ENCODE data around the gene KLF15. TPM values are rescaled to one million over a fixed set of nuclear protein-coding genes. Genes with fewer than 3 reads are reported as not detected.
"Not testable (repeated sequence)": the region's sequence is repeated elsewhere in the genome, so short reads cannot be mapped to it uniquely, and the experiment has no call there.

KLF15 gene
- total RNA-seq, 2 experiments from 2014 or later, result not detected

GRCh38 chr3:126338790-126339288 lies 18.4 kb downstream of the KLF15 start:
- no peak for ATAC-seq
- POLR2A ChIA-PET, result no interaction called here
- H3K4me1 Mint-ChIP-seq (ENCODE audit: low read depth), result no peaks in the 10 kb centered on the region
- no peaks in the 10 kb centered on the region for H3K9me3 Mint-ChIP-seq (ENCODE audit: insufficient read depth)
- H3K36me3 Mint-ChIP-seq (ENCODE audit: low read depth), result no peaks in the 10 kb centered on the region
- H3K4me3 Mint-ChIP-seq, result no peak overlapping the region
- CTCF ChIA-PET, result no interaction called here
- no peak overlapping the region for H3K27ac Mint-ChIP-seq
- H3K27me3 Mint-ChIP-seq (ENCODE audit: low read depth), result no peaks in the 10 kb centered on the region
- no peak for DNase-seq

DNA sequence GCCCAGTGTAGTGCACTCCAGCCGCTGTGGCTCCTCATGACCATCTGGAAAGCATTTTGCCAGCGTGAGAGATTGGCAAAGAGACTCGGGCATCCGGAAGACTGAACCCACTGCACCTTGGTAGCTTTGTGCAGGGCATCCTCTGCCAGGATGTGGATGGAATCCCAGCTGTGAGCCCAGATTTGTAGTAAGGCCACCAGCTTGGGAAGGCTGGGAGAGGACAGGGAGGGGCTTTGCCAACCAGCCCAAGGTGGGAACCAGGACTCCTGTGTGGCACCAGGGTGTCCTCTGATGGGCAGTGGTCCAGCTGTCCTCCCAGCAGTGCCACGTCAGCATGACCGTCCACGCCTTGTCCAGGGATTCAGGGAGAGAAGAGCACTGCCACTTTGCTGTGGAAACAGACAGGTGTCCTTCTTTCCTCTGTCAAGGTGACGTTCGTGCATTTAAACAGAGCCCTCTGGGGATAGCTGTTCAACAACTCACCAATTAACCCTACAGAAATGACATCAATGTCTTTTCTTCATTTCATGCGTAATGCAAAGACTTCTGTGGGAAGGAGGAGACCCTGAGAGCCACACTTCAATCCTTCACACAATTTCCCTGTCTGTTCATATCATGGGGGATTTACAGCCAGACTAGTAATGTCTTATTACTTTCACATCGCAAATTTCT lies 19.1 kb downstream of the KLF15 start:
- Mint-ChIP-seq H3K4me3 (no peak overlapping the region), H3K4me1 (ENCODE audit: low read depth) (no peaks in the 10 kb centered on the region), H3K27me3 (ENCODE audit: low read depth) (no peaks in the 10 kb centered on the region), H3K27ac (no peak overlapping the region), H3K9me3 (ENCODE audit: insufficient read depth) (no peaks in the 10 kb centered on the region), H3K36me3 (ENCODE audit: low read depth) (no peaks in the 10 kb centered on the region)
- CTCF ChIA-PET, result no interaction called here
- ATAC-seq (no peak), DNase-seq (no peak)
- POLR2A ChIA-PET, result no interaction called here

GRCh38 chr3:126331812-126332336 lies 25.3 kb downstream of the KLF15 start:
- H3K27me3 Mint-ChIP-seq (ENCODE audit: low read depth); POLR2A ChIA-PET; DNase-seq; H3K4me3 Mint-ChIP-seq; H3K27ac Mint-ChIP-seq; CTCF ChIA-PET; H3K4me1 Mint-ChIP-seq (ENCODE audit: low read depth); H3K36me3 Mint-ChIP-seq (ENCODE audit: low read depth); ATAC-seq: not testable (repeated sequence)
- H3K9me3 Mint-ChIP-seq (ENCODE audit: insufficient read depth), result peaks cover 14% of the 10 kb centered on the region

GRCh38 chr3:126329927-126330725 lies 27.1 kb downstream of the KLF15 start:
- ATAC-seq, result no peak
- Mint-ChIP-seq H3K27me3 (ENCODE audit: low read depth) (no peaks in the 10 kb centered on the region), H3K36me3 (ENCODE audit: low read depth) (no peaks in the 10 kb centered on the region), H3K27ac (no peak overlapping the region), H3K4me1 (ENCODE audit: low read depth) (no peaks in the 10 kb centered on the region), H3K4me3 (no peak overlapping the region), H3K9me3 (ENCODE audit: insufficient read depth) (peaks cover 14% of the 10 kb centered on the region)
- no peak for DNase-seq
- ChIA-PET CTCF (no interaction called here), POLR2A (no interaction called here)

GRCh38 chr3:126326629-126327028 lies 30.6 kb downstream of the KLF15 start:
- Mint-ChIP-seq H3K4me3 (no peak overlapping the region), H3K36me3 (ENCODE audit: low read depth) (no peaks in the 10 kb centered on the region), H3K9me3 (ENCODE audit: insufficient read depth) (peaks cover 14% of the 10 kb centered on the region), H3K4me1 (ENCODE audit: low read depth) (no peaks in the 10 kb centered on the region), H3K27ac (no peak overlapping the region), H3K27me3 (ENCODE audit: low read depth) (no peaks in the 10 kb centered on the region)
- DNase-seq (no peak), ATAC-seq (no peak)
- POLR2A ChIA-PET, result no interaction called here
- CTCF ChIA-PET, result no interaction called here

DNA sequence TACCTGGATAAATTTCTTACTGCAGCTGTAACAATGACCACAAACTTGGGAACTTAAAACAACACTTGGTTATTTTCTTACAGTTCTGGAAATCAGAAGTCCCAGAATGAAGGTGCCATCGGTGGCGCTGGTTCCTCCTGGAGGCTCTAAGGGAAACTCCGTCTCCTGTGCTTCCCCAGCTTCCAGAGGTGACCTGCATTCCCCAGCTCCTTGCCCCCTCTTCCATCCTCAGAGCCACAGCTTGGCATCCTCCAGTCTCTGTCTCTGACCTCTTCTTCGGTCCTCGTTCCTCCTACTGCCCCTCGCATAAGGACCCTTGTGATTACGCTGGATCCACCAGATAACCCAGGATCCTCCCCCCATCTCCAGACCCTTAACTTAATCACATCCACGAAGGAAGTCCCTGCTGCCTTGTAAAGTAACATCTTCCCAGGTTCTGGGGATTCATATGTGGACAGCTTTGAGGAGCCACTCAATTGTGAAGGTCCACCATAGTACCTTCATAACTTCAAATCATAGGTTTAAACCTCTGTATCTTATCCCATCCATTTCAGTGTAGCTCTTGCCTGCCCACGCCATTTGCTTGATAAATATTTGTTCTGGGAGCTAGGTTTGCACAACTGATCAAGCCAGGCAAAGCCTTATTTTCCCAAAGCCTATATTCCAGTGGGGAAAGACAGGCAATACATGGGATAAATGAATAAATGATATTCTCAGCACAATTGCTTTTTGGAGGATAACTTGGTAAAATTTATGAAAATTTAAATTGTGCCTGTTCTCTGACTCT lies 34.8 kb downstream of the KLF15 start:
- DNase-seq (no peak), ATAC-seq (no peak)
- CTCF ChIA-PET, result no interaction called here
- Mint-ChIP-seq H3K27ac (no peak overlapping the region), H3K4me1 (ENCODE audit: low read depth) (no peaks in the 10 kb centered on the region), H3K4me3 (no peak overlapping the region), H3K36me3 (ENCODE audit: low read depth) (no peaks in the 10 kb centered on the region), H3K27me3 (ENCODE audit: low read depth) (peaks cover 2% of the 10 kb centered on the region), H3K9me3 (ENCODE audit: insufficient read depth) (no peaks in the 10 kb centered on the region)
- POLR2A ChIA-PET, result no interaction called here

DNA sequence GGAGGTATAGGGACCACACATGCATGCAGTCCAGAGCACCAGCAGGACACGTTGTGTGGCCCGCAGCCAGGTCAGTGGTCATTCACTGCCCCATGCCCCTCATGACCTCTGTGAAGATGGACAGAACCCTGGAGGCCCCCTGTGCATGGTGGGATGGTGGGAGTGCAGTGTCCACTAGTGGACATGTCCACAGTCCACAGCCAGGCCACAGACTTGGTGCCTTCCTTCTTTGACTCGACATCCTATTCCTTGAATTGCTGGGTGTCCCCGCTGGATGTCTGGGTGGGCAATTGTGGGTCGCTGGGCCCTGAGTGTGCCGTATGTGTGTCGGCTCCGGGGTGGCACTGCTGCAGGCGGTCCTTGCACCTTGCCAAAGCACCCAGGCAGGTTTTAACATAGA lies 35.7 kb downstream of the KLF15 start:
- Mint-ChIP-seq H3K36me3 (ENCODE audit: low read depth) (no peaks in the 10 kb centered on the region), H3K9me3 (ENCODE audit: insufficient read depth) (no peaks in the 10 kb centered on the region), H3K27me3 (ENCODE audit: low read depth) (peaks cover 2% of the 10 kb centered on the region), H3K27ac (no peak overlapping the region), H3K4me3 (no peak overlapping the region), H3K4me1 (ENCODE audit: low read depth) (no peaks in the 10 kb centered on the region)
- ChIA-PET POLR2A (no interaction called here), CTCF (no interaction called here)
- DNase-seq, result no peak
- ATAC-seq, result no peak

GRCh38 chr3:126320517-126321293 lies 36.5 kb downstream of the KLF15 start:
- ATAC-seq, result no peak

DNA sequence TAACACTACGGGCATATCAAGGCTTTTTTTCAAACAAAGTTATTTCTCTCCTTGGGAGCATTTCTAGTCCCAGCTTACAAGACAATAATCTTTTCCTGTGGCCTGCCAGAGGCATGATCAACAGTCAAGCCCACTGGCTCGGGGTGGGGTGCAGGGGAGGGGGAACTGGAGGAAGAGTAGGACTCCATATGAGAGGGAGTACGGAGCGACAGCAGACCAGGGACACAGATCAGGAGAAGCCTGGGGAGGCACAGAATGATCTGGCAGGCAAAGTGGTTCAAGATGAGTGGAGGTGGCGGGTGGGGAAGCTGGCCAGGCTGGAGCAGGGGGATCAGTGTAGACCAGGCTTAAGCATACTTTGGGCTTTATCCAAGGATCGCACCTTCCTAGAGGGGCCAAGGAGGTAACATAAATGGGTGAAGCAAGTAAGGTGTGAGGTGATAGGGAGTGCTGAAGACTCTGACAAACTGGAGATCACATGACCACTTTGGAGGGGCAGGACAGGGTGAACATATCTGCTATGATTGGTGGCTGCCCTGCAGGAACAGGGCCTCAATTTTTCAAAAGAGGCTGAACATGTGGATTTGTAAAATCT lies 37.4 kb downstream of the KLF15 start:
- CTCF ChIA-PET, result no interaction called here
- Mint-ChIP-seq H3K9me3 (ENCODE audit: insufficient read depth) (no peaks in the 10 kb centered on the region), H3K36me3 (ENCODE audit: low read depth) (no peaks in the 10 kb centered on the region), H3K27ac (no peak overlapping the region), H3K4me3 (no peak overlapping the region), H3K27me3 (ENCODE audit: low read depth) (peaks cover 2% of the 10 kb centered on the region), H3K4me1 (ENCODE audit: low read depth) (no peaks in the 10 kb centered on the region)
- POLR2A ChIA-PET, result no interaction called here
- ATAC-seq (no peak), DNase-seq (no peak)

More at GRCh38 chr3:126320517-126321293, 36.5 kb downstream of the KLF15 start:
- no peaks in the 10 kb centered on the region for H3K9me3 Mint-ChIP-seq (ENCODE audit: insufficient read depth)
- DNase-seq, result no peak
- peaks cover 2% of the 10 kb centered on the region for H3K27me3 Mint-ChIP-seq (ENCODE audit: low read depth)
- no peak overlapping the region for H3K27ac Mint-ChIP-seq
- H3K4me1 Mint-ChIP-seq (ENCODE audit: low read depth), result no peaks in the 10 kb centered on the region
- POLR2A ChIA-PET, result no interaction called here
- no peak overlapping the region for H3K4me3 Mint-ChIP-seq
- no peaks in the 10 kb centered on the region for H3K36me3 Mint-ChIP-seq (ENCODE audit: low read depth)
- CTCF ChIA-PET, result no interaction called here

GRCh38 chr3:126317029-126317996 lies 39.9 kb downstream of the KLF15 start:
- no peak for DNase-seq
- POLR2A ChIA-PET, result no interaction called here
- H3K4me1 Mint-ChIP-seq (ENCODE audit: low read depth), result no peaks in the 10 kb centered on the region
- no peaks in the 10 kb centered on the region for H3K36me3 Mint-ChIP-seq (ENCODE audit: low read depth)
- H3K27ac Mint-ChIP-seq, result no peak overlapping the region
- no peak for ATAC-seq
- no peaks in the 10 kb centered on the region for H3K9me3 Mint-ChIP-seq (ENCODE audit: insufficient read depth)
- CTCF ChIA-PET, result no interaction called here
- H3K4me3 Mint-ChIP-seq, result no peak overlapping the region
- peaks cover 2% of the 10 kb centered on the region for H3K27me3 Mint-ChIP-seq (ENCODE audit: low read depth)

Data from activated CD8-positive, alpha-beta T cell treated with anti-CD3 and anti-CD28 coated beads, Interleukin-2, amount 10 ng/mL, durations not matched to agents 7 days and 5 days (primary cell).